Thyroid gland (tissue), 4 donors: ENCODE data around the gene SNX22.

Experiments used
- CTCF ChIP-seq, 6 experiments: fragments of 200-600 bp in 3 of 6; fragments of 450-650 bp in 3 of 6; sonication (generic) in 3 of 6; IDR thresholded peaks; one replicate each; pipeline ENCODE4 v1.5.1; 2016 to 2019; ENCODE audit warnings: antibody characterized with exemption in 6 of 6, mild to moderate bottlenecking in 2 of 6, inconsistent platforms in 1 of 6, moderate library complexity in 1 of 6
- POLR2A ChIP-seq, 2 donors: fragments of 450-650 bp; IDR thresholded peaks; one replicate each; pipeline ENCODE4 v1.6.1; 2017; ENCODE audit warnings: antibody characterized with exemption in 2 of 2, mild to moderate bottlenecking in 2 of 2, moderate library complexity in 1 of 2

- TF ChIP-seq CTCF (IDR thresholded peaks at IDR 0.05) = no peak
- TF ChIP-seq POLR2A (IDR thresholded peaks at IDR 0.05) = no peak
These were observed 10.4 kb downstream of the SNX22 start for GRCh38 chr15:64161688-64162477.
